Glutamatergic neuron (in vitro differentiated cells): Measurements from ENCODE around the gene KCNMA1. TPM values are rescaled to one million over a fixed set of nuclear protein-coding genes. Genes with fewer than 3 reads are reported as not detected.

ENCODE experiments used
- DNase-seq: peaks from one replicate; pipeline ENCODE4 v3.0.0; 2022
- H3K27ac Mint-ChIP-seq: one replicate; pipeline ENCODE4 v1.8.0; 2020; ENCODE audit warnings: mild to moderate bottlenecking, mixed read lengths, inconsistent platforms; ENCODE audit not compliant: unreplicated experiment
- H3K27me3 Mint-ChIP-seq: one replicate; pipeline ENCODE4 v1.8.0; 2020; ENCODE audit warnings: mild to moderate bottlenecking, moderate library complexity, mixed read lengths, inconsistent platforms; ENCODE audit not compliant: unreplicated experiment
- H3K36me3 Mint-ChIP-seq: one replicate; pipeline ENCODE4 v1.8.0; 2020; ENCODE audit warnings: mild to moderate bottlenecking, mixed read lengths, inconsistent platforms; ENCODE audit not compliant: unreplicated experiment
- H3K4me1 Mint-ChIP-seq: one replicate; pipeline ENCODE4 v1.8.0; 2020; ENCODE audit warnings: mild to moderate bottlenecking, low read depth, mixed read lengths, inconsistent platforms; ENCODE audit not compliant: unreplicated experiment
- H3K4me3 Mint-ChIP-seq: one replicate; pipeline ENCODE4 v1.8.0; 2020; ENCODE audit warnings: mild to moderate bottlenecking, mixed read lengths, inconsistent platforms; ENCODE audit not compliant: unreplicated experiment
- H3K9me3 Mint-ChIP-seq: one replicate; pipeline ENCODE4 v1.8.0; 2020; ENCODE audit warnings: mild to moderate bottlenecking, moderate library complexity, mixed read lengths, inconsistent platforms; ENCODE audit not compliant: unreplicated experiment
- total RNA-seq: library from RNA; stranded (reverse); fragmentation: NEBNext Ultra II Directional; extraction: Animal tissue kit (Norgen Biotek cat#: 25700); gene quantifications from one replicate; pipeline ENCODE4 v1.2.1, GENCODE V29; 2021; ENCODE audit not compliant: unreplicated experiment
- TF ChIP-seq, protein P1 (sequence below): fragments of 200-600 bp; sonication (generic); IDR thresholded peaks from one replicate; pipeline ENCODE4 v1.5.0; 2021; ENCODE audit not compliant: partially characterized antibody, unreplicated experiment

KCNMA1 gene
- total RNA-seq, 1 donor from 2014 or later, result 3.2 TPM

DNA sequence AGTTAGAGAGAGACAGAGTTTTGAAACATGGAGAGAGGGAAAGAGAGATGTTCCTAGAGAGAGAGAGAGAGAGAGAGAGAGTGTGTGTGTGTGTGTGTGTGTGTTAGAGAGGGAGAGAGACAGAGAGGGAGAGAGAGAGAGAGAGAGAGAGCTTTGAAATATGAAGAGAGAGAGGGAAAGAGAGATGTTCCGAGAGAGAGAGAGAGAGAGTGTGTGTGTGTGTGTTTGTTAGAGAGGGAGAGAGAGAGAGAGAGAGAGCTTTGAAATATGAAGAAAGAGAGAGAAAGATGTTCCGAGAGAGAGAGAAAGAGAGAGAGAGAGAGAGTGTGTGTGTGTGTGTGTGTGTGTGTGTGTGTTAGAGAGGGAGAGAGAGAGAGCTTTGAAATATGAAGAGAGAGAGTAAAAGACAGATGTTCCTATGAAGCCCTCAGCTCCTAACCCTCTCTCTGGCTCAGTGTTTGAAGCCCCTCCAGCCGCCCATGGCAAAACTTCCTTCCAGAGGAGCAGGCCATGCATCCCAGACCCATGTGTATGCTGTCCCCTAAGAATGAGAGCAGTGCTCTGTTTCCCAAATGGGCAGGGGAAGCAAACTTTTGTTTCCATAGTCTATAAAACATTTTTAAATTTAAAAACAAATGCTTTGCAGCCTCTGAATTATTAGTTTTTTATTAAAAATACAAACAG, 130.9 kb downstream of the KCNMA1 start:
- DNase-seq, result no peak
- TF ChIP-seq, protein P1, sequence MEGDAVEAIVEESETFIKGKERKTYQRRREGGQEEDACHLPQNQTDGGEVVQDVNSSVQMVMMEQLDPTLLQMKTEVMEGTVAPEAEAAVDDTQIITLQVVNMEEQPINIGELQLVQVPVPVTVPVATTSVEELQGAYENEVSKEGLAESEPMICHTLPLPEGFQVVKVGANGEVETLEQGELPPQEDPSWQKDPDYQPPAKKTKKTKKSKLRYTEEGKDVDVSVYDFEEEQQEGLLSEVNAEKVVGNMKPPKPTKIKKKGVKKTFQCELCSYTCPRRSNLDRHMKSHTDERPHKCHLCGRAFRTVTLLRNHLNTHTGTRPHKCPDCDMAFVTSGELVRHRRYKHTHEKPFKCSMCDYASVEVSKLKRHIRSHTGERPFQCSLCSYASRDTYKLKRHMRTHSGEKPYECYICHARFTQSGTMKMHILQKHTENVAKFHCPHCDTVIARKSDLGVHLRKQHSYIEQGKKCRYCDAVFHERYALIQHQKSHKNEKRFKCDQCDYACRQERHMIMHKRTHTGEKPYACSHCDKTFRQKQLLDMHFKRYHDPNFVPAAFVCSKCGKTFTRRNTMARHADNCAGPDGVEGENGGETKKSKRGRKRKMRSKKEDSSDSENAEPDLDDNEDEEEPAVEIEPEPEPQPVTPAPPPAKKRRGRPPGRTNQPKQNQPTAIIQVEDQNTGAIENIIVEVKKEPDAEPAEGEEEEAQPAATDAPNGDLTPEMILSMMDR, result no peak
- H3K27me3 Mint-ChIP-seq, result peaks cover 3% of the 10 kb centered on the region
- H3K9me3 Mint-ChIP-seq, result peaks cover 3% of the 10 kb centered on the region
- H3K27ac Mint-ChIP-seq, result peak overlapping the region; percentile 1
- H3K4me1 Mint-ChIP-seq, result peaks cover 15% of the 10 kb centered on the region
- H3K4me3 Mint-ChIP-seq, result no peak overlapping the region
- H3K36me3 Mint-ChIP-seq, result peaks cover 5% of the 10 kb centered on the region

DNA sequence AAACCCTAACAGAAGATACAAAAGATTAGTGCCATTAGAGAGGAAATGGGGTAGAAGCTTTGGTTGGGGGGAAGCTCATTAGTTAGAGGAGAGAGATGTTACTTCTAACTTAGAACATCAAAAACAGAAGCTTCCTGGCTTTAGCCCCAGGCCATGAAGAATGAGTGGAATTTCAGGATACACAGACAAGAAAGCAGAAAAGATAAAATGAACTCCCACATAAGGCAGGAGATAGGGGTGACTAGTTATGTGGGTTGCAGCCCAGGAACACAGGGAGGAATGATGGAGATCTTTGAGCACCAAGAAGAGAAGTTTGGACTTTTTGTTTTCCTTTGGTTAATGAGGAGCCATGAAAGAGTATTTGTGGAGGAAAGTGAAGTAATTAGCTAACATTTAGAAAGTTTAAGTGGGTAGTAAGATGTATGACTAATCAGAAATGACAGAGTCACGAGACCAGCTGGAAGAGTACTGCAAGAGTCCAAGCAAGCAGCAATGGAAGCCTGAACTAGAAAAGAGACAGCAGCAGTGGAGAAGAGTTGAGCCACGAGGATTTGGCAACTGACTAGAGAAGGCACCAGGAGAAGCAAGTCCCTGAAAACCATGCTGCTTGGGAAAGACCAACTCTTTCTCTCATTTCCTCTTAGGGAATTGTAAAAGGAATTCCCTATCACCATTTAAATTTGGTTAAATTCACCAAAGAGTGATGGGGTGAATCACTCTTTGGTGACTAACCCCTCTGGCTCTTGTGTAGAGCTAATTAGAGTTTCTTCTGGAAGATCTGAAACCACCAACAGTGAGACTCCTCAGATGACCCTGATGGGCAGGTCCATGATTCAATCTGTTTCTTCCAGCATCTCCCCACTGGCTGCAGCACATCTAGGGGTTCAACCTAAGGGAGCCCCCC, 131.9 kb downstream of the KCNMA1 start:
- no peak for DNase-seq
- TF ChIP-seq, protein P1, result no peak
- Mint-ChIP-seq H3K36me3 (peaks cover 5% of the 10 kb centered on the region), H3K27ac (peak overlapping the region; percentile 0), H3K4me3 (no peak overlapping the region), H3K9me3 (peaks cover 3% of the 10 kb centered on the region), H3K4me1 (peaks cover 15% of the 10 kb centered on the region), H3K27me3 (peaks cover 3% of the 10 kb centered on the region)

DNA sequence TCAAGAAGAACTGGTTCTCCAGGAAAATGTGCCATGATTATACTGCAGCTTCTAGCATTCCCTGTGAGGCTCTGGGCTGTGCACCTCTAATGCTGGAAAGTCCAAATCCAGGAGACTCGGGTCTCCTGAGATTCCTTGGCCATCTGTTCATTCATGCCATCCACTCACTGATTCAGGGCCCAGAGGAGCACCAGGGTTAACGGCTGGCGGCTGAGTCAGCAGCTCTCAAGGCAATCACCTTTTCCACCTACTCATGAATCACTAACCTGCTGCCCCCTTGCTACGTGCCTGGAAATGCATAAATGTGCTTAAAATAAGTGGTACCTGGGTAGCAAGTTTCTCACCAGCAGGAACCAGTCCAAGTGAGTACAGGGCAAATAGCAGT, 132.7 kb downstream of the KCNMA1 start:
- H3K27ac Mint-ChIP-seq, result peak overlapping the region; percentile 44
- H3K36me3 Mint-ChIP-seq, result peaks cover 5% of the 10 kb centered on the region

DNA sequence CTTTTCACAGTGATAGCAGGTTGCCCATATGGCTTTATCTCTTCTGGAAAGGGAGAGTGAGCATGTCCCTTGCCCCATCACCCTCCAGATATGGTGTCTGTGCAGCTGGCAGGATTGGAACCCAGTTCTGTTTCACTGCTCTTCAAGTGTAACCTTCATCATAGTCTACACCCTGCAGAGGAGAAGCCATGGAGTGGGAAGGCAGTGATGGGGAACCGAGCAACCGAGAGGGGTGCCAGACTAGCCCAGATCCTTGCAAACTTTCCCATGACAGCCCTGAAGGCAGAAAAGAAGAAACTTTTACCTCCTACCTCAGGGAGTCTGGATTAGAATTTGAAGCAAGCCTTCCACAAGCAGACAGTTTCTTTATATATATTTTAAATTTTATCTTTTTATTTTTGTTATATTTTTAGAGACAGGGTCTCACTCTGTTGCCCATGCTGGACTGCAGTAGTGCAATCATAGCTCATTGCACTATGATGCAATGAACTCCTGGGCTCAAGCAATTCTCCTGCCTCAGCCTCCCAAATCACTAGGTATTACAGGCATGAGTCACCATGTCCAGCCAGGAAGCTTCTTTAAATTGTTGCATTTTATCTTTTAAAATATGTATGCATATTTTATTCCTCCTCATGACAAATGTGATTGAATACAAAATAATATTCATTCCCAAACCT, 133.3 kb downstream of the KCNMA1 start:
- Mint-ChIP-seq H3K4me1 (peaks cover 15% of the 10 kb centered on the region), H3K27ac (peak overlapping the region; percentile 44)

More for the DNA sequence above, 132.7 kb downstream of the KCNMA1 start:
- TF ChIP-seq, protein P1, result no peak
- Mint-ChIP-seq H3K27me3 (peaks cover 3% of the 10 kb centered on the region), H3K9me3 (peaks cover 3% of the 10 kb centered on the region), H3K4me1 (peaks cover 15% of the 10 kb centered on the region), H3K4me3 (no peak overlapping the region)
- DNase-seq, result no peak

More for the DNA sequence above, 133.3 kb downstream of the KCNMA1 start:
- peaks cover 5% of the 10 kb centered on the region for H3K36me3 Mint-ChIP-seq
- H3K9me3 Mint-ChIP-seq, result peaks cover 3% of the 10 kb centered on the region
- TF ChIP-seq, protein P1, result no peak
- no peak overlapping the region for H3K4me3 Mint-ChIP-seq
- no peak for DNase-seq
- H3K27me3 Mint-ChIP-seq, result peaks cover 3% of the 10 kb centered on the region
